Mesendoderm (in vitro differentiated cells): ENCODE data around the gene CTNND2.

Source experiments
- DNase-seq: peaks from one replicate; pipeline ENCODE4 v3.0.0; 2013
- H2AK5ac ChIP-seq: 2 replicates; pipeline ENCODE4 v1.6.1; 2013; ENCODE audit warnings: low read length, inconsistent platforms
- H2BK120ac ChIP-seq: 2 replicates; pipeline ENCODE4 v1.6.1; 2013; ENCODE audit warnings: low read depth, mild to moderate bottlenecking, low read length, moderate library complexity, mixed read lengths
- H2BK15ac ChIP-seq: replicated peaks from 2 replicates; pipeline ENCODE4 v1.6.1; 2013; ENCODE audit warnings: low read depth, mild to moderate bottlenecking, moderate library complexity
- H2BK5ac ChIP-seq: 2 replicates; pipeline ENCODE4 v1.6.1; 2013; ENCODE audit warnings: low read length, inconsistent platforms
- H3K18ac ChIP-seq: 2 replicates; pipeline ENCODE4 v1.6.1; 2013; ENCODE audit warnings: mild to moderate bottlenecking, low read length, mixed read lengths
- H3K23ac ChIP-seq: one replicate; pipeline ENCODE4 v1.6.1; 2013; ENCODE audit warnings: low read length
- H3K27ac ChIP-seq: 2 replicates; pipeline ENCODE4 v1.5.1; 2013; ENCODE audit warnings: low read depth, mild to moderate bottlenecking, inconsistent platforms, low read length, moderate library complexity
- H3K27me3 ChIP-seq: 2 replicates; pipeline ENCODE4 v1.6.1; 2013; ENCODE audit warnings: low read length, control low read depth, mild to moderate bottlenecking, inconsistent platforms; ENCODE audit not compliant: insufficient read depth, poor library complexity
- H3K36me3 ChIP-seq: 2 replicates; pipeline ENCODE4 v1.6.1; 2013; ENCODE audit warnings: low read length, inconsistent platforms; ENCODE audit not compliant: control insufficient read depth, insufficient read depth
- H3K4ac ChIP-seq: one replicate; pipeline ENCODE4 v1.6.1; 2013; ENCODE audit warnings: low read depth, mild to moderate bottlenecking, low read length, moderate library complexity
- H3K4me1 ChIP-seq: 2 replicates; pipeline ENCODE4 v1.6.1; 2013; ENCODE audit warnings: low read depth, low read length, inconsistent platforms; ENCODE audit not compliant: control insufficient read depth
- H3K4me2 ChIP-seq: 2 replicates; pipeline ENCODE4 v1.6.1; 2013; ENCODE audit warnings: low read length
- H3K4me3 ChIP-seq: 2 replicates; pipeline ENCODE4 v1.5.1; 2013; ENCODE audit warnings: mild to moderate bottlenecking, low read length
- H3K56ac ChIP-seq: one replicate; pipeline ENCODE4 v1.6.1; 2013; ENCODE audit warnings: low read length
- H3K79me1 ChIP-seq: 2 replicates; pipeline ENCODE4 v1.6.1; 2013; ENCODE audit warnings: low read length, inconsistent platforms
- H3K79me2 ChIP-seq: 2 replicates; pipeline ENCODE4 v1.6.1; 2013; ENCODE audit warnings: mild to moderate bottlenecking, low read length; ENCODE audit not compliant: control insufficient read depth, insufficient read depth
- H3K9ac ChIP-seq: 2 replicates; pipeline ENCODE4 v1.6.1; 2013; ENCODE audit warnings: low read length, inconsistent platforms
- H4K5ac ChIP-seq: one replicate; pipeline ENCODE4 v1.6.1; 2013; ENCODE audit warnings: low read length
- H4K8ac ChIP-seq: one replicate; pipeline ENCODE4 v1.6.1; 2013; ENCODE audit warnings: low read depth, mild to moderate bottlenecking, control low read depth, low read length, moderate library complexity
- WGBS: extraction: QIAGEN DNeasy Blood & Tissue Kit; methylation state at CpG from one replicate; pipeline ENCODE4 v1.1.7; 2013; ENCODE audit warnings: low lambda C conversion rate, missing lambda C conversion rate; ENCODE audit not compliant: insufficient coverage; ENCODE audit errors: extremely low coverage; 5-methylcytosine and 5-hydroxymethylcytosine counted together

Gene CTNND2

GRCh38 chr5:10946050-10946449, 958.2 kb downstream of the CTNND2 start:
- H4K8ac ChIP-seq = no peak overlapping the region
- no peak overlapping the region for H3K4me2 ChIP-seq
- H3K79me2 ChIP-seq = no peaks in the 10 kb centered on the region
- no peaks in the 10 kb centered on the region for H3K36me3 ChIP-seq
- no peak overlapping the region for H3K4ac ChIP-seq
- H2BK120ac ChIP-seq = no peak overlapping the region
- H3K27ac ChIP-seq = no peak overlapping the region
- DNase-seq = no peak
- H3K4me3 ChIP-seq = no peak overlapping the region
- H2BK15ac ChIP-seq = no peak overlapping the region
- no peak overlapping the region for H3K23ac ChIP-seq
- H3K79me1 ChIP-seq = no peaks in the 10 kb centered on the region
- H3K27me3 ChIP-seq = no peaks in the 10 kb centered on the region
- no peak overlapping the region for H2BK5ac ChIP-seq
- H3K4me1 ChIP-seq = peaks cover 4% of the 10 kb centered on the region
- H4K5ac ChIP-seq = no peak overlapping the region
- no peak overlapping the region for H3K18ac ChIP-seq
- no peak overlapping the region for H2AK5ac ChIP-seq
- no peak overlapping the region for H3K56ac ChIP-seq
- H3K9ac ChIP-seq = no peak overlapping the region
- WGBS = no CpG with 5 or more reads among the region's 4 CpGs

- no peak for DNase-seq
- Histone ChIP-seq H4K8ac (no peak overlapping the region), H3K79me2 (no peaks in the 10 kb centered on the region), H3K4me2 (no peak overlapping the region), H2BK15ac (no peak overlapping the region), H3K36me3 (no peaks in the 10 kb centered on the region), H3K4me1 (peaks cover 4% of the 10 kb centered on the region), H2BK5ac (no peak overlapping the region), H3K4ac (no peak overlapping the region), H2BK120ac (no peak overlapping the region), H3K18ac (no peak overlapping the region), H3K56ac (no peak overlapping the region), H3K9ac (no peak overlapping the region), H3K23ac (no peak overlapping the region), H3K4me3 (no peak overlapping the region), H2AK5ac (no peak overlapping the region), H4K5ac (no peak overlapping the region), H3K27ac (no peak overlapping the region), H3K79me1 (no peaks in the 10 kb centered on the region), H3K27me3 (no peaks in the 10 kb centered on the region)
- WGBS = no CpG with 5 or more reads among the region's 4 CpGs
These were observed 962.3 kb downstream of the CTNND2 start for GRCh38 chr5:10941900-10942299.

DNA sequence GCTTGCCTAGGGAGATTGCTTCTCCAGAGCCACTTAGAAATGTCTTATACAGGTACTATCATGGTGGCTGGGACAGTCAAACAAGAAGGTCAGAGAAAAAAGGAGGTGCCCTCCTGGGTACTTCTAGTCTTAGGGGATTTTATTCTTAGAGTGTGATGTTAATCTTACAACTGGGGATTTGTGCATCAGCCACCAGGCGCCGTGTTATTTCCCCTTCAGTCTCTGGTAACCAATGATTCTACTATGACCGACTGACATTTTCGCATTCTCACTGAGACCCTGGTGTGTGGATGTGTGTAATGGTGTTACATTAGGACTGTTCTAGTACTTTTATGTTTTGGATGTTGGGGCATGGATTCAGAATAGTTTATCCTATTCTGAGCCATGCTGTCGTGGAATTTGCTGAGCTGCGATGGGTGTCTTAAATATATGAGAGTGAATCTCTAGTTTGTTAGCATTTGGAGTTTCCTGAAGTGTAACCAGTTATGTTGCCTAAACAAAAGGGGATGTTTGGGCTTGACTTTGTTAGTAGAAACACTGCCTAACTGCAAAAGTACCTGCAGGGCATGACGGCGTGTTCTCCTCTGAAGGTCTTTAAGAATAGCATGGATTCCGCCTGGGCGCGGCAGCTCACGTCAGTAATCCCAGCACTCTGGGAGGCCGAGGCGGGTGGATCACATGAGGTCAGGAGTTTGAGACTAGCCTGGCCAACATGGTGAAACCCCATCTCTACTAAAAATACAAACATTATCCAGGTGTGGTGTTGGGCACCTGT, 968.0 kb downstream of the CTNND2 start:
- Histone ChIP-seq H3K18ac (no peak overlapping the region), H3K4me2 (no peak overlapping the region), H3K27me3 (no peaks in the 10 kb centered on the region), H2BK5ac (no peak overlapping the region), H3K56ac (no peak overlapping the region), H3K79me2 (no peaks in the 10 kb centered on the region), H2AK5ac (no peak overlapping the region), H3K27ac (no peak overlapping the region), H3K9ac (no peak overlapping the region), H4K8ac (no peak overlapping the region), H3K36me3 (no peaks in the 10 kb centered on the region), H3K4me1 (no peaks in the 10 kb centered on the region), H3K23ac (no peak overlapping the region), H2BK120ac (no peak overlapping the region), H2BK15ac (no peak overlapping the region), H3K4me3 (no peak overlapping the region), H4K5ac (no peak overlapping the region), H3K4ac (no peak overlapping the region), H3K79me1 (no peaks in the 10 kb centered on the region)
- DNase-seq = no peak
- WGBS = no CpG with 5 or more reads among the region's 14 CpGs

GRCh38 chr5:10935536-10935935, 968.7 kb downstream of the CTNND2 start:
- DNase-seq = no peak
- Histone ChIP-seq H2AK5ac (no peak overlapping the region), H3K36me3 (no peaks in the 10 kb centered on the region), H3K4me3 (no peak overlapping the region), H3K4ac (no peak overlapping the region), H2BK5ac (no peak overlapping the region), H4K8ac (no peak overlapping the region), H2BK15ac (no peak overlapping the region), H3K79me1 (no peaks in the 10 kb centered on the region), H3K79me2 (no peaks in the 10 kb centered on the region), H3K27ac (no peak overlapping the region), H3K4me1 (no peaks in the 10 kb centered on the region), H3K4me2 (no peak overlapping the region), H3K56ac (no peak overlapping the region), H3K27me3 (no peaks in the 10 kb centered on the region), H3K9ac (no peak overlapping the region), H3K23ac (no peak overlapping the region), H4K5ac (no peak overlapping the region), H3K18ac (no peak overlapping the region), H2BK120ac (no peak overlapping the region)

GRCh38 chr5:10934783-10935355, 969.4 kb downstream of the CTNND2 start:
- no peaks in the 10 kb centered on the region for H3K4me1 ChIP-seq
- H3K23ac ChIP-seq = no peak overlapping the region
- H3K4ac ChIP-seq = no peak overlapping the region
- no peak overlapping the region for H2AK5ac ChIP-seq
- no CpG with 5 or more reads among the region's 7 CpGs for WGBS
- H3K9ac ChIP-seq = no peak overlapping the region
- no peak overlapping the region for H3K4me3 ChIP-seq
- H3K27ac ChIP-seq = no peak overlapping the region
- H3K4me2 ChIP-seq = no peak overlapping the region
- H4K8ac ChIP-seq = no peak overlapping the region
- H2BK15ac ChIP-seq = no peak overlapping the region
- no peaks in the 10 kb centered on the region for H3K27me3 ChIP-seq
- H4K5ac ChIP-seq = no peak overlapping the region
- H3K36me3 ChIP-seq = no peaks in the 10 kb centered on the region
- no peaks in the 10 kb centered on the region for H3K79me1 ChIP-seq
- no peak overlapping the region for H2BK5ac ChIP-seq
- DNase-seq = no peak
- H3K56ac ChIP-seq = no peak overlapping the region
- H3K79me2 ChIP-seq = no peaks in the 10 kb centered on the region
- no peak overlapping the region for H3K18ac ChIP-seq
- H2BK120ac ChIP-seq = no peak overlapping the region

GRCh38 chr5:10933121-10933520, 971.1 kb downstream of the CTNND2 start:
- Histone ChIP-seq H2BK5ac (no peak overlapping the region), H3K36me3 (no peaks in the 10 kb centered on the region), H2BK15ac (no peak overlapping the region), H3K79me2 (no peaks in the 10 kb centered on the region), H4K8ac (no peak overlapping the region), H4K5ac (no peak overlapping the region), H3K18ac (no peak overlapping the region), H3K4ac (no peak overlapping the region), H3K9ac (no peak overlapping the region), H3K4me1 (no peaks in the 10 kb centered on the region), H3K56ac (no peak overlapping the region), H3K4me2 (no peak overlapping the region), H3K79me1 (no peaks in the 10 kb centered on the region), H3K23ac (no peak overlapping the region), H3K27ac (no peak overlapping the region), H2BK120ac (no peak overlapping the region), H3K4me3 (no peak overlapping the region), H2AK5ac (no peak overlapping the region), H3K27me3 (no peaks in the 10 kb centered on the region)
- DNase-seq = no peak
- WGBS = no CpG with 5 or more reads among the region's 4 CpGs
